ENCODE measurements around the gene MEGF11.

MEGF11 gene

DNA sequence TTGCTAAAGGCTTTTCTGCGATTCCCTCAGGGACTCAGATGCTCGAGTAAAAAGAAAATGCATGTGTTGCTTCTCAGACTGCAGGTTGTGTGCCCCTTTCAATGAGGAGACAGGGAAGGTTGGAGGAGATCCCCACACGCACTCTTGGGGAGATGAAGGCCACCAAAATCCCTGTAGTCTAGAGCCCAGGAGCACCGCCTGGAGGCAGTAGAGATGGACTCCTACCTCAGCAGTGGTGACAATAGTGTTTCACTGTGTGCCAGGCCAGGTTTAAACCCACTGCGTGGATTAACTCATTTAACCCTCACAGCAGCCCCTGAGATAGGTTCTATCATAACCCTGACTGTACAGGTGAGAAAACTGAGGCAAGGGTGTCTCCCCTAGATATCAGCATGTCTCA is 15.2 kb downstream of the MEGF11 start:
- no peak for DNase-seq

DNA sequence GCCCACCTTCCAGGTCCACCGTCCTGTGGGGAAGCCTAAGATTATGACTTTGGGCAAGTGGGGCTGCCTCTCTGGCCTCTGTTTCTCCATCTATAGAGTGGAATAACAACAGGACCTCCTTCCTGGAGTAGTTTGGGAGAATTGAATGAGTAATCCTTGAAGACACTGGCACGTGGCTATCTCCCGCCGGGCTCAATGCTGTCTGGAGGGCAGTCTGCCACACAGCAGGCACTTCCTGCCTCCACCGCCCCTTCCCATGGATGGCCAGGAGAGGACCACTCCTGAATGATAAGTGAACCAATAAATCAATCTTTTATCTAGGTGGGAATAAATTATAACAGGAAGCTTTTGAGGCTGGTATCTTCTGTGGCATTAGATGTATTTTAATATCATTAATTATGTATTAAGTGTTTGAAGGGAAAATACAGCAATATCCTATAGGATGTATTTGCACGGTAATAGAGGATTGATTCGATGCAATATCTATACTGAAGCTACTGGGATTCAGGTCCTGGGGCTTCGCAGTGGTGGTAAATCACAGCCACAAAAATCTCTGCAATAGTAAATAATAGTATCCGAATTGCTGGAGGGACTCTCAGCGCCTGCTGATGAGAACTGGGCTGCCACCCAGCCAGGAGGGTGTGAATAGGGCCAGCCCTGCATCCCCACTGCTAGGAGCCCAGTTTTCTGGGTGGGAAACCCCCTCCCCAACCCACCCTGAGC is 15.9 kb downstream of the MEGF11 start:
- no peak for DNase-seq

DNA sequence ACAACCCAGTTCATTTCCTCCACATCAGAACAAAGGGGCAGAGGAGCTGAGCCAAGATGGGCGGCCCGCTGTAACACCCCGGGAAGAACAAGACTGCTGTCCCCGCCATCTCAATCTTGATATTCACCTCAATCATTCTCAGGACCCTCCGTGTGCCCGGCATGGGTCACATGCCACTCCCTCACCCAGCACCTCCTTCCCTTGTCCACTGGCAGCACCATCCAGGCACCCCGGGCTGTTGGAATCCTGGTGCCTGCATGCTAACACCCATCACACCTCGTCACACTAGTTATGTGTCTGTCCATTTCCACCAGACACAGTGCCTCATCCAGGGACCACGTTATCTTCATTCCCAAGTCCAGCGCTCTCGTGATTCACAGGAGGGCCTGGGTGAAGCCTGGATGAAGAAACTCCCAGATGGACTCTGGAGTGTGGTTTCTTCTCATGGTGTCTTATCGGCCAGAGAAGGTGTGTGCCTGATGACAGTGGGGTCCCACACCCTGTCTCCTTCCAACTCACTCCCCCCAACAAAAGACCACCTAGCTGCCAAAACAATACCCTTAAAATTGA is 16.7 kb downstream of the MEGF11 start:
- no peak for DNase-seq

DNA sequence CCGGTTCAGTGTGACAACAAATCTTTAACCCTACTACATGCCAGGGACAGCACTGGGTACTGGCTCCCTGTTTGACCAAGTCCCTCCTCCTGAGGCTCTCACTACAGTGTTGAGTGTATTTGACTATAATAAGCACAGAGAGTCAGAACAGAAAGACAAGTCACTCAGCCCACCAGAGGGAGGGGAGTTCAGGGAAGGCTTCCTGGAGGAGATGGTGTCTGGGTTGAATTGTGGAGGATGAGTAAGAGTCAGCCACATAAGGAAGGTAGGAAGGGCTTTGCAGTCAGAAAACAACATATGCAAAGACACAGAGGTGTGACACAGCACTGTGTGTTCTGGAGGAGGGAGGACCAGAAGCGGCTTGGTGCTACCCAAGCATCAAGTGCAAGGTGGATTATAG is 17.7 kb downstream of the MEGF11 start:
- DNase-seq = no peak

GRCh38 chr15:66234798-66235197 is 18.8 kb downstream of the MEGF11 start:
- DNase-seq = no peak

GRCh38 chr15:66233487-66234415 is 19.8 kb downstream of the MEGF11 start:
- DNase-seq = peak; percentile 88

DNA sequence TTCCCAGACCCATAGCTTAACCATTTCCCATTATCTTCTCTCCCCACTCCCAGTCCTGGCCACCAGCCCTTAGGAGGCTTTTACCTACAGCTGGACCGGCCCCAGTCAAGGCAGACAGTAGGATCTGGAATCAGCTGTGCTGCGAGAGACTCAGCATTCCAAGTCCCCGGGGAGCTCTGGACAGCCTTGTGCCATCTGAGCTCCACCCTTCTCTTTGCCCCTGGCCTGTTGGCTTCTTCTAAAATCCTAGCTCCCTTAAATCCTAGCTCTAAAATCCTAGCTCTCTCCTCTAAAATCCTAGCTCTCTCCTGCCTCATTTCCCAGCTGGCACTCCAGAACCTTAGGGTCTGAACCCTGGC is 21.3 kb downstream of the MEGF11 start:
- no peak for DNase-seq

DNA sequence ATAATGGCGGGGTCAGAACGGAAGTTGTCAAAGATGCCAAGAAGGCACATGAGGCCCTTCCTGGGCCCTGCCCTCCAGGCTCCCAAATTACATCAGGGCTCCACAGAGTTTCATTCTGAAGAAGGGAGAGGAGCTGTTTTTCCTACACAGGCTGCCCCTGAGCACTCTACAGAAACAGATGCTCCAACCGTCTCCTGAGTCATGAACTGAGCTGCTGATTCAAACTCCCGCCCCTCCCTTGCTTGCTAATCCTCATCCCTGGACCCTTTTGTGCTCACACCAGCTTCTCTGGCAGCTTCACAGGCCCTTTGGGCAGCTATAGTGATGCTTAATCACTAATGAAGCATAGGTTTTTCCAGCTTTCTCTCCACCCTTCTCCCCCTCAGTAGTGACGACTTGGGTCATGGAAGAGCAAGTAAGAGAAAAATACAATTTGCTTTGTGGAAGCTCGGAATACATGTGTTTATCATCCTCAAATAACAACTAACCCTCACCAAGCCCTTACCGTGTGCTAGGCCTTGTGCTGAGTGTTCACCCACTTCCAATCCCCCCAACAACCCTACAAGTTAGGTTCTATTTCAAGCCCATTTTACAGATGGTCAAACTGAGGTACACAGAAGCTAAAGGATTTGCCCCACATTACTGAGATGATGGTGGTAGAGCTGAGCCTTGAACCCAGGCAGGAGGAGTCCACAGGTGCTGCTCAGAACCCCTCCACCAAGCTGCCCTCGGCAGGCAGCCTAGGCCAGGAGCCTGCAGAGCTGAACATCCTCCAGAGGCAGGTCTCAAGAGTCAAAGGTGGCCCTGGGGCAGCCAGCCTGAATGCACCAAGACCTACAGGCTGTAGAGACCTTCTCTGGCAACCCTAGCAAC is 21.9 kb downstream of the MEGF11 start:
- no peak for DNase-seq

DNA sequence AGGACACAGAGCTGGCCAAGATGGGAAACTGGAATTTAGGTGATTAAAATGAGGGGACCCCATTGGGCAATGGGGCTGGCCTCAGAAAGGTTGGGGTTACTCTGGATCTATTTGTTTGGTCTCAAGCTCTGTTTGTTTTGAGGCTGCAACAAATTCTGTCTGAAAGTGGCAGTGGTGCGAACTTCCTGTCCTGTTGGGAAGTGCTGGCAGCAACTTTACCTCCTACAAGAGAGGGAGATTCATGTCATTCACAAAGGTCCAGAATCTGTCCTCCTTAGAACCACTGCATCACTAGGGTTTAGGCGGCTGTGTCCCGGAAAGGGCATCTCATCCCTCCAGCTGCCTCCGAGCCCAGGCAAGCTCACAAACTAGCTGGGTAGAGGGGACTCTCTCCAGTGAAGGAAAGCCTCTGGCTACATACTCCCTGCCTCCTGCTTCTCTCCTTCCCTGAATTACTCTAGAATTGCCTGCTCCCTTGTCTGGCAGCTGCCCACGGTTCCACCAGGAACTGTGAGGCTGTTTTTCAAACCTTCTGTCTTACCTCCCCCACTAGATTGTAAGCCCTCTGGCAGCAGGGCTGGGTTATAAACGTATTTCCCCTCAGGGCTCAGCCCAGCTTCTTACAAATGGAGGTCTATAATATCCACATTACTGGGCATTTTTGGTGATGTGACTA is 23.6 kb downstream of the MEGF11 start:
- DNase-seq = no peak

GRCh38 chr15:66228807-66229735 is 24.5 kb downstream of the MEGF11 start:
- DNase-seq = no peak

GRCh38 chr15:66226736-66227135 is 26.8 kb downstream of the MEGF11 start:
- no peak for DNase-seq

DNA sequence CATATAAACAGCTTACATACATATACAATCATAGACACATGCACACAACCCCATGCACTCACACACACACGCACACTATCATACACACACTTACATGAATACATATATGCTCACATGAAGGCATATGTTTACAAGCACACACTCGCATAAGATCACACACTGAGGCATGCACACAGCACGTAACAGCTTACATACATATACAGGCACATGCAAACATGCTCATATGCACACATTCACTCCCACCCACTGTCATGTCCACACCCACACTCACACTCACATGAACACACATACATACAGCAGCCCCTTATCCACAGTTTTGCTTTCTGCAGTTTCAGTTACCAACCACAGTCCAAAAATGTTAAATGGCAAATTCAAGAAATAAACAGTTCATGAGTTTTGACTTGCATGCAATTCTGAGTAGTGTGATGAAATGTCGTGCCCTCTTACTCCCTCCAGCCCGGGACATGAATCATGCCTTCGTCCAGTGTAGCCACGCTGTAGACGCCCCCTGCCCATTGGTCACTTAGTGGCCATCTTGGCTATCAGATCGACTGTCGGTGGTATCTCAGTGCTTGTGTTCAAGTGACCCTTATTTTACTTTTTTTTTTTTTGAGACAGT is 27.8 kb downstream of the MEGF11 start:
- no peak for DNase-seq

- no peak for DNase-seq
Observed at GRCh38 chr15:66224946-66225345, 28.6 kb downstream of the MEGF11 start.

DNA sequence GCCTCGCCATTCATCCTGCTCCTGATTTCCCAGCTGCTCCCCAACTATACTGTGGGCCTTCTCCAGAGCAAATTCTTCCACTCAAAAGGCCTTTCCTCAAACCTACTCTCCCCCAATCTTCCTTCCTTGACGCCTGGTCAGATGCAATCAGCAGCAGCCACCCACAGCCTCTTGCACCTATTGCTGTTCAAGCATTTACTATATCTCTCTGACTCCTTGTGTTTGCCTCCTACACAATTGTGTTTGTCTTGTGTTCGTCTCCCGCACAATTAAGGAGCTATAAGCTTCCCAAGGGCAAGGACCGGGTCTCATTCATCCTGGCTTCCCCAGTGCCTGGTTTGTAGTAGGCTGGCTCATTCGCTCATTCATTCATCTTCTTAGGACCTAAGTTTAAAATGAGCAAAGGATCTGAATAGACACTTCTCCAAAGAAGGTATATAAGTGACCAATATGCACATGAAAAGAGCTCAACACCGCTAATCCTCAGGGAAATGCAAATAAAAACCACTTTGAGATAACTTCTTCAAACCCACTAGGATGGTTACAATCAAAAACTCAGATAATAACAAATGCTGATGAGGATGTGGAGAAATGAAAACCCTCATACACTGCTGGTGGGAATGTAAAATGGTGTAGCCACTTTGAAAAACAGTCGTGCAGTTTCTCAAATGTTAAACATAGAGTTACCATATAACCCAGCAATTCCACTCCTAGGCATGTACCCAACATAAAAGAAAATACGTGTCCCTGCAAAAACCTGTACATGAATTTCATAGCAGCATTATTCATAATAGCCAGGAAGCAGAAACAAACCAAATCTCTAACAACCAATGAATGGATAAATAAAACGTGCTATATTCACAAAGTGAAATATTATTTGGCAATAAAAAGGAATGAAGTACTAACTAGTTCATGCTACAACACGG is 31.0 kb downstream of the MEGF11 start:
- DNase-seq = no peak

DNA sequence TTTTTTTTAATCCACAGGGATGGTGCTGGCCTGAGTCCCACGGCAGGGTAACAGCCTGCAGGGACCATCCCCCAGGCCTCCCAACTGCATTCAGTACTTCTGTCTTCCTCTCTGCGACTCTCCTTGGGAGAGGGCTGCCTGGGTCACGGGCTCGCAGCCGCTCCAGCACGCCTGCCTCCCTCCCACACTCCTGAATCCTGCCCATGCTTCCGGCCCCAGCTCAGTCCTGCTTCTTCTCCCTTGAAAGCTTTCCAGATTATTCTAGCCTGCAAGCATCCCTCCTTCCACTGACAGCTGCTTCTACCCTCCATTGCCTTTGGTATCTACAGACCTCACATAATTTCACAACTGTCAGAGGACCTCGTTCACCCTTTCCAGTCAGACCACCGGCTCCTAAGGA is 32.4 kb downstream of the MEGF11 start:
- no peak for DNase-seq

DNA sequence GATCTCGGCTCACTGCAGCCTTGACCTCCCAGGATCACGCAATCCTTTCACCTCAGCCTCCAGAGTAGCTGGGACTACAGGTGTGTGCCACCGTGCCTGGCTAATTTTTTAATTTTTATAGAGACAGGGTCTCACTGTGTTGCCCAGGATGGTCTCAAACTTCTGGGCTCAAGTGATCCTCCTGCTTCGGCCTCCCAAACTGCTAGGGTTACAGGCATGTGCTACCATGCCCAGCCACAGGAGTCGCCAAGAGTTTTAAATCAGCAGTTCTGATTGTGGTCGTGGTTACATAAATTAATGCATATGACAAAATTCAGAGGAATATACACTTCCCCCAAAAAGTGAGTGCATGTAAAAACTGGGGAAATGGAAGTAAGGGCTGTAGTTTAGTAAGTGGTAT is 32.9 kb downstream of the MEGF11 start:
- peak; percentile 14 for DNase-seq

GRCh38 chr15:66219339-66219738 is 34.2 kb downstream of the MEGF11 start:
- DNase-seq = no peak

- no peak for DNase-seq
Observed at GRCh38 chr15:66216806-66217205, 36.7 kb downstream of the MEGF11 start.

DNA sequence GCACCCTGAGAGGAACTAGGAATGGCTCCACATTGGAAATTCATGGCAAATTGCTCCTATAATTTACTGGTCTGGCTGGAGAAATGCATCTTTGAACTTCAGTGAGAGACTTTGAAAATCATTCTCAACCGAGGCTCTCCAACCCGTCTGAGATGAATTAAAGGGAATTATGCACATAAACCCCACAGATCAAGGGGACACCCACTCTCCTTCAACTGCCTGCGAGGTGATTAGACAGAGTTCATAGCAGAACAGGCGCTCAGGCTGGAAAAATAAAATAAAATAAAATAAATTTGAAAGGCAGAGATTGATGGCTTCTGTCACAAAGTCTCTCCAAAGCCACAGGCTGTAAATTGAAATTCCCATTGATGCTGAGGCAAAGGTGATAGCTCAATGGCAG is 37.7 kb downstream of the MEGF11 start:
- DNase-seq = no peak

GRCh38 chr15:66214246-66214645 is 39.3 kb downstream of the MEGF11 start:
- no peak for DNase-seq

Data from inflammatory macrophage treated with lipopolysaccharide for 4 hours (primary cell).